Measurements from ENCODE around the gene TEX14. TPM values are rescaled to one million over a fixed set of nuclear protein-coding genes. Genes with fewer than 3 reads are reported as not detected.

TEX14 gene
- total RNA-seq, 1 donor from 2014 or later: 0.05 TPM

DNA sequence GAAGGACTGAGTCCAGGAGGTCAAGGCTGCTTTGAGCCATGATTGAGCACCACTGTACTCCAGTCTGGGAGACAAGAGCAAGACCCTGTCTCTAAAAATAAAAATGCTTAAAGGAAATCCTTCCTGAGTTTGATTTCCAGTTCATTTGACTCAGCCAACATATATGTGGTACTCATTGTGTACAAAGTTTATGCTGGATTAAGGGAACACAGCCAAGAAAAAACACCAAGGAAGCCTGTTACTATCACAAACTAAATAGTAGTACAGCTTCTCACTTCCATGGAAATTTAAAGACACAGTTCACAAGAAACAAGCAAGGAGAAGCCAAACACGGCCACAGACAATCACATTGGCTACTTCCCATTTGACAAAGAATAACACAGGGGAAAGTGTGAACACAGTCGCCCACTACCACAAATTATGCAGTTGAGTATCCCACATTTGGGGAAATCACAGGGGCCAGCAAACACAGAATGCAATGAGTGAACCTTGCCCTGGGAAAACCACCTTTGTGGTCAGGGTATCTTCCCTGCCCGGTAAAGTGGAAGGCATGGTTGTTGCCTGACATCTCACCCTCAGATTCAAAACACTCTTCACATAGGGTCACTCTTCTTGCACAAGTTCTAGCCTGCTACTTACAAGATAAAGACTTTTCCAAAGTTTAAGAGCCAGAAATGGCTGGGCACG lies 14.5 kb downstream of the TEX14 start:
- peaks cover 13% of the 10 kb centered on the region for H3K4me1 Mint-ChIP-seq (ENCODE audit: low read depth)
- TF ChIP-seq, protein P1, sequence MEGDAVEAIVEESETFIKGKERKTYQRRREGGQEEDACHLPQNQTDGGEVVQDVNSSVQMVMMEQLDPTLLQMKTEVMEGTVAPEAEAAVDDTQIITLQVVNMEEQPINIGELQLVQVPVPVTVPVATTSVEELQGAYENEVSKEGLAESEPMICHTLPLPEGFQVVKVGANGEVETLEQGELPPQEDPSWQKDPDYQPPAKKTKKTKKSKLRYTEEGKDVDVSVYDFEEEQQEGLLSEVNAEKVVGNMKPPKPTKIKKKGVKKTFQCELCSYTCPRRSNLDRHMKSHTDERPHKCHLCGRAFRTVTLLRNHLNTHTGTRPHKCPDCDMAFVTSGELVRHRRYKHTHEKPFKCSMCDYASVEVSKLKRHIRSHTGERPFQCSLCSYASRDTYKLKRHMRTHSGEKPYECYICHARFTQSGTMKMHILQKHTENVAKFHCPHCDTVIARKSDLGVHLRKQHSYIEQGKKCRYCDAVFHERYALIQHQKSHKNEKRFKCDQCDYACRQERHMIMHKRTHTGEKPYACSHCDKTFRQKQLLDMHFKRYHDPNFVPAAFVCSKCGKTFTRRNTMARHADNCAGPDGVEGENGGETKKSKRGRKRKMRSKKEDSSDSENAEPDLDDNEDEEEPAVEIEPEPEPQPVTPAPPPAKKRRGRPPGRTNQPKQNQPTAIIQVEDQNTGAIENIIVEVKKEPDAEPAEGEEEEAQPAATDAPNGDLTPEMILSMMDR (IDR thresholded peaks at IDR 0.05): no peak
- H3K36me3 Mint-ChIP-seq (ENCODE audit: low read depth): no peaks in the 10 kb centered on the region
- H3K27me3 Mint-ChIP-seq (ENCODE audit: low read depth): no peaks in the 10 kb centered on the region
- H3K4me3 Mint-ChIP-seq (ENCODE audit: unreplicated experiment): no peak overlapping the region
- no peak for DNase-seq (ENCODE audit: low spot score)
- no peak overlapping the region for H3K27ac Mint-ChIP-seq (ENCODE audit: unreplicated experiment)
- no peaks in the 10 kb centered on the region for H3K9me3 Mint-ChIP-seq (ENCODE audit: low read depth)

DNA sequence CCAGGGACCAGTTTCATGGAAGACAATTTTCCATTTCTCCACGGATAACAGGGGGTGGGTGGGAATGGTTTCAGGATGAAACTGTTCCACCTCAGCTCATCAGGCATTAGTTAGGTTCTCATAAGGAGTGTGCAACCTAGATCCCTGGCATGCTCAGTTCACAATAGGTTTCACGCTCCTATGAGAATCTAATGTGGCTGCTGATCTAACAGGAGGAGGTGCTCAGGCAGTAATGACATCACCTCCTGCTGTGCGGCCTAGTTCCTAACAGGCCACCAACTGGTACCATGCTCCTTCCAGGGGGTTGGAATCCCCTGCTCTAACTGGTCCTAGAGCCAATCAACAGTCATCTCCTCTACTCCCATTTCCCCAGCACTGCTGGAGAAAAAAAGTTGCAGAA lies 19.9 kb downstream of the TEX14 start:
- TF ChIP-seq, protein P1 (IDR thresholded peaks at IDR 0.05): no peak
- peak; percentile 17 for DNase-seq (ENCODE audit: low spot score)
- peaks cover 2% of the 10 kb centered on the region for H3K27me3 Mint-ChIP-seq (ENCODE audit: low read depth)
- no peaks in the 10 kb centered on the region for H3K9me3 Mint-ChIP-seq (ENCODE audit: low read depth)
- no peaks in the 10 kb centered on the region for H3K36me3 Mint-ChIP-seq (ENCODE audit: low read depth)
- no peak overlapping the region for H3K4me3 Mint-ChIP-seq (ENCODE audit: unreplicated experiment)
- H3K27ac Mint-ChIP-seq (ENCODE audit: unreplicated experiment): no peak overlapping the region
- no peaks in the 10 kb centered on the region for H3K4me1 Mint-ChIP-seq (ENCODE audit: low read depth)

DNA sequence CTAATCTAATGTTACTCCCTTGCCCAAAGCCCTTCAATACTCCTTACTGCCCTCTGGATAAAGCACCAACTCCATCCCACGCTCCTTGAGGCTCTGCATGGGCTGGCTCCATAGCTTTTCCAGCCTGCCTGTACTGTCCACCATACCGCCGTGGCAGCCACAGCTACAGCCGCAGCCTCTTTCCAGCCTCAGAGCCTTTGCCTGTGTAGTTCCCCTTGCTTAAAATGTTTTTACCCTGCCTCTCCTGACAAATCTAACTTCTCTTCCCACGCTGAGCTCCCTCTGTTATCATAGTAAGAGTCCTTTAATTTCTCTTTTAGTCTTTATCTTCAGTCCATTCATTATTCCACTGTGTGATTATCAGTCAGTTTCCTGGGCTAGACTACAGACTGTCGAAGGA lies 22.0 kb downstream of the TEX14 start:
- Mint-ChIP-seq H3K4me1 (ENCODE audit: low read depth) (no peaks in the 10 kb centered on the region), H3K27ac (ENCODE audit: unreplicated experiment) (no peak overlapping the region), H3K36me3 (ENCODE audit: low read depth) (no peaks in the 10 kb centered on the region), H3K27me3 (ENCODE audit: low read depth) (peaks cover 2% of the 10 kb centered on the region), H3K9me3 (ENCODE audit: low read depth) (no peaks in the 10 kb centered on the region), H3K4me3 (ENCODE audit: unreplicated experiment) (no peak overlapping the region)
- peak; percentile 38 for DNase-seq (ENCODE audit: low spot score)
- TF ChIP-seq, protein P1 (IDR thresholded peaks at IDR 0.05): no peak

DNA sequence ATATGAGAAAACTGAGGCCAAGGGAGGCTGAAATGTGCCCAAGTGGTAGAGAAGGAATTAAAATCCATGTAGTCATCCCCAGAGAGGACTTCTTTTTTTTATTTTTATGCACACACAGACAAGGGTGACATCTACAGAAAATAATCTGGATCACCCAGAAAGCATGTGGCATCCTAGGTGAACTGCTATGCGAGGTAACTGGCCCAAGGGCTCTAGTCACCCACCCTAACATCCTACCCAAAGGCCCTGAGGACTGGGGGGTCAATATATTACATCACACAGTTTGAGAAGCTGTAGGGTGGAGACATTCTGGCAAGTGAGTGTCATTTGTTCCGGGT lies 23.3 kb downstream of the TEX14 start:
- no peaks in the 10 kb centered on the region for H3K36me3 Mint-ChIP-seq (ENCODE audit: low read depth)
- H3K27me3 Mint-ChIP-seq (ENCODE audit: low read depth): peaks cover 2% of the 10 kb centered on the region
- TF ChIP-seq, protein P1 (IDR thresholded peaks at IDR 0.05): no peak
- no peak overlapping the region for H3K27ac Mint-ChIP-seq (ENCODE audit: unreplicated experiment)
- DNase-seq (ENCODE audit: low spot score): no peak
- H3K4me3 Mint-ChIP-seq (ENCODE audit: unreplicated experiment): no peak overlapping the region
- no peaks in the 10 kb centered on the region for H3K9me3 Mint-ChIP-seq (ENCODE audit: low read depth)
- no peaks in the 10 kb centered on the region for H3K4me1 Mint-ChIP-seq (ENCODE audit: low read depth)

DNA sequence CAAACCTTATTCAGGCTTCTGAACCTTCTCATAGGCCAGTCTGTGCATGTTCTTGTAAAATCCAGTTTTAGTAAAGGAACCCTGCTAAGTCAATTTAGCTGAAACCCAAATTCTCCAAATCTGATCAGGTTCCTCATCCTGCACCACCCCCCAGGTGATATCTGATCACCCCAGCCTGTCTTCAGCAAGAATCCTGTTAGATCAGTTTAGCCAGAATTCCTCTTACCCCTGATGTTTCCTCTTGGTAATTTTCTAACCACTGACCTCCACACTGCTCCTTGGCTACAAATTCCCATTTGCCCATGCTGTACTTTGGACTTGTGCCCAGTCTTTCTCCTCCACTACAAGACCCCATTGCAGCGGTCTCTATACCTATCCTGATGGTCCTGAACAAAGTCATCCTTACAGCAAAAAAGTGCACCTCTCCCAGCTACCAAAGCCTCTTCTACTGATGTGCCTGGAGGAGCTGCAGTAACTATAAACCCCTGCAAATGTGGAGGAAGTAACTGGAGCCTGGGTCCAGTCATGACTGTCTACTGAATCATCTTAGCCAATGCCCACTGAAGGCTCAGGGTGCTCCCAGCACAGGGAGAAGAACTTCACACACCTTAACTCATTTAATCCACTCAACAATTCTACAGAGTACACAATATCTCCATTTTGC lies 23.8 kb downstream of the TEX14 start:
- Mint-ChIP-seq H3K27me3 (ENCODE audit: low read depth) (peaks cover 2% of the 10 kb centered on the region), H3K9me3 (ENCODE audit: low read depth) (no peaks in the 10 kb centered on the region), H3K36me3 (ENCODE audit: low read depth) (no peaks in the 10 kb centered on the region), H3K27ac (ENCODE audit: unreplicated experiment) (no peak overlapping the region), H3K4me1 (ENCODE audit: low read depth) (no peaks in the 10 kb centered on the region), H3K4me3 (ENCODE audit: unreplicated experiment) (no peak overlapping the region)
- no peak for DNase-seq (ENCODE audit: low spot score)
- TF ChIP-seq, protein P1 (IDR thresholded peaks at IDR 0.05): no peak
